NCI-H2196 treated with DMSO at 0.1 percent for 48 hours (cell line): Measurements from ENCODE around the gene SELENOW.

Experiments
- DNase-seq: peaks from one replicate; lab custom pipeline; 2025; ENCODE audit not compliant: unreplicated experiment; lab: John Stamatoyannopoulos, UW

Gene SELENOW

GRCh38 chr19:47819858-47820257, 41.4 kb downstream of the SELENOW start:
- DNase-seq, result no peak

- no peak for DNase-seq
Observed at GRCh38 chr19:47820410-47820809, 41.9 kb downstream of the SELENOW start.

GRCh38 chr19:47821460-47822020, 43.0 kb downstream of the SELENOW start, which contains the start of gene CRX:
Gene CRX, plus strand, starts transcription at chr19:47821937. Its CDS starts 12,507 bp downstream, at chr19:47834444.
- no peak for DNase-seq

DNA sequence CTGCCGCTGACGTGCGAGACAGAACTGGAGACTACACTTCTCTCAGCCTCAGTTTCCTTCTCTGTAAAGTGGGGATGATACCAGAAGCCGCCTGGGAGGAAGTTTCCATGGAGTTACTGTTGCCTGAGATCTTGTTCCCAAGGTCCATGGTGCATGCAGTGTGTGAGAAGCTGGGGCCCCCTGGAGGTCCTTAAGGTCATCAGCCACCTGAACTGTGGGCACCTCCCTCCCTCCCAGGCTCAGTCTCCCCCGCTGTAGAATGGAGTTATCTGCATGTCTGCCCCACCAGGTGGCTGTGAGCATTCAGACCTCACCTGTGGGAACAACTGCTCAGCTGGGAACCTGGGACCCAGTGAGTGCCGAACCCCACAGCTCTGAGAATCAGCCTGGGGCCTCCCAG, 45.9 kb downstream of the SELENOW start:
- DNase-seq, result no peak

DNA sequence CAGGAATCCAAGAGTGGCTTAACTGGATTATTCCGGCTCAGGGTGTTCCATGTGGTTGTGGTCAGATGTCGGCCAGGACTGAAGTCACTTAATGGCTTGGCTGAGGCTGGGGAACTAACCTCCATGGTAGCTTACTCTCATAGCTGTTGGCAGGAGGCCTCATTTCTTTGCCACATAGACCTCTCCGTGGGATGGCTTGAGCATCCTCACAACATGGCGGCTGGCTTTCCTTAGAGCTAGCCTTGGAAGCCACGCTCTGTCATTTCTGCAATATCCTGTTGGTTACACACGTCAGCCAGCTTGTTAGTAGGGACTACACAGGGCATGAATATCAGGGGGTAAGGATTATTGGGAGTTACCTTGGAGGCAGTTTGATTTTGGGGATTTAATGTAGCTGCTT, 48.3 kb downstream of the SELENOW start:
- DNase-seq, result no peak

DNA sequence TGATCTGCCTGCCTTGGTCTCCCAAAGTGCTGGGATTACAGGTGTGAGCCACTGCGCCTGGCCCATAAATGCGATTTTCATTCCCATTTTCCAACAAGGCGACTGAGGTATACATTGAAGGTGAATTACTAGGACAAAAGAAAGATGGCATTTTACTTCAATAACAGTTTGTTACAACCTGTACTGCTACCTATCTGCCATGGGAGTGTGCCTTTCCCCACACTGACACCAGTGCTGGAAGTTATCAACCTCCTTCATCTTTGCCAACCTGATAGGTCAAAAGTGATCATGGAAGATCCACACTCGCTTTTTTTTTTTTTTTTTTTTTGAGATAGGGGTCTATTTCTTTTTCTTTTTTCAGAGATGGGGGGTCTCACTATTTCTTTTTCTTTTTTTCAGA, 54.2 kb downstream of the SELENOW start:
- DNase-seq, result no peak
